ENCODE measurements around the gene A2M.

DNA sequence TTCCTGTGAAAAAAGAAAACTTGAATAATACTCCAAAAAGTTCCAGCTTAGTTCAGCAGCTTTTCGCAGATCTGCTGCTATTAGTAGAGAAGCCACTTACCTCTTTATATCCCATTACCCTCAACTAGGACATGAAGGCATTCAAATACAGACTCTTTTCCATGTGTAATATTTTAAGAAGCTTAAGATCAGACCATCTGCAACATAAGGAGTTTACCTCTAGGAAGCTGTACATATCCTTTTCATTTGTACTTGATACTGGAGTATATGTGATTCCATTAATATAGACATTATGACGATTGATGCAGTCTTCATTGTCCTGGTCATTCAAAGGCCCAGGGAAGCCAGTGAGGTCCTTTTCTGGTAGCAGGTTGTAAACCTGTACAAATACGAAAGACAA is 20.4 kb downstream of the A2M start:
- no peak for TF ChIP-seq POLR2A (IDR thresholded peaks at IDR 0.05; ENCODE audit: low read depth, low read length)
- TF ChIP-seq TAF1 (IDR thresholded peaks at IDR 0.05; ENCODE audit: low read depth, low read length): no peak
- no peak for TF ChIP-seq POU2F2 (IDR thresholded peaks at IDR 0.05; ENCODE audit: low read depth, low read length)

All from GM12891 (cell line).